ENCODE results near the gene MORN1.

DNA sequence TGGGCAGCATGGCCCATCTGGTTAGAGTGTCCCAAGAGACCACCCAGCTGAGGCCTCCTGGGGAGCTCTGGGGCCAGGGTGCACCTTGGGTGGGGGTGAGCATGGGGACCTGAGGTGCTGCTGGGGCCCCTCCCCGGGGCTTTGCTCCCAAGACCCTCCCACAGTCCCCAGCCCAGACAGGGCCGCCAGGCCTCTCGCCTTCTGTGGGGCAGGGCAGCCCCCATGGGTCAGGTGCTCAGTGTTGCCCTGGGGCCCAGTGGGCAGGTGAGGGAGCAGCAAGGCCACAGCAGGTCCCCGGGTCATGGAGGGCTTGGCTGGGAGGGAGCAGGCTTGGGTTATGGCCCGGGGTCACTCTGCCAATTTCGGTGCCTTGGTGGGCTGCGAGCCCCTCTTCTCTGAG is 45.5 kb upstream of the MORN1 start:
- TF ChIP-seq POLR2A (IDR thresholded peaks at IDR 0.05; ENCODE audit: low read depth, low read length) (no peak), POLR2AphosphoS5 (IDR thresholded peaks at IDR 0.05; ENCODE audit: low read depth, low read length) (no peak), TAF1 (IDR thresholded peaks at IDR 0.05; ENCODE audit: borderline replicate concordance, low read depth, low read length) (no peak)

Data from GM12892 (cell line).